ENCODE results near the gene R3HDM4.

- no peak for TF ChIP-seq CTCF (IDR thresholded peaks at IDR 0.05)
- TF ChIP-seq ZFX (IDR thresholded peaks at IDR 0.05; ENCODE audit: borderline replicate concordance): no peak
Measured at GRCh38 chr19:944171-944567, 31.1 kb upstream of the R3HDM4 start.

Data from 22Rv1 (cell line).